Upper lobe of left lung (tissue), 6 donors: ENCODE measurements around the gene GTF2F1. TPM values are rescaled to one million over a fixed set of nuclear protein-coding genes. Genes with fewer than 3 reads are reported as not detected.

Experiments used
- ATAC-seq, 2 donors: fragments of 200-7000 bp; cut with Tn5 transposase; one replicate each; pipeline ENCODE4 v1.9.1; 2022; ENCODE audit warnings: mild to moderate bottlenecking in 2 of 2, moderate library complexity in 2 of 2; ENCODE audit not compliant: low FRiP score in 2 of 2
- DNase-seq, 2 donors: peaks; one replicate each; pipeline ENCODE4 v3.0.0-alpha.2; 2019 to 2020
- H3K27ac ChIP-seq, 4 donors: fragments of 200-600 bp; sonication (generic); one replicate each; pipeline ENCODE4 v1.5.1; 2016 to 2019
- H3K27me3 ChIP-seq, 4 donors: fragments of 200-600 bp; sonication (generic); one replicate each; pipeline ENCODE4 v1.5.1; 2017 to 2019
- H3K36me3 ChIP-seq, 4 donors: fragments of 200-600 bp; sonication (generic); one replicate each; pipeline ENCODE4 v1.5.1; 2016 to 2019
- H3K4me1 ChIP-seq, 4 donors: fragments of 200-600 bp; sonication (generic); one replicate each; pipeline ENCODE4 v1.5.1; 2018 to 2019
- H3K4me3 ChIP-seq, 4 donors: fragments of 200-600 bp; sonication (generic); one replicate each; pipeline ENCODE4 v1.5.1; 2017 to 2019; ENCODE audit warnings: mild to moderate bottlenecking in 2 of 4, moderate library complexity in 1 of 4
- H3K9me3 ChIP-seq, 4 donors: fragments of 200-600 bp; sonication (generic); one replicate each; pipeline ENCODE4 v1.5.1; 2018 to 2019
- EP300 ChIP-seq, 4 donors: sonication (generic); formaldehyde crosslinking; IDR thresholded peaks; one replicate each; pipeline ENCODE4 v1.5.1; 2017; ENCODE audit warnings: antibody characterized with exemption in 4 of 4, control low read depth in 2 of 4
- POLR2A ChIP-seq, 4 donors: fragments of 450-650 bp; IDR thresholded peaks; one replicate each; pipeline ENCODE4 v1.5.1; 2016 to 2017; ENCODE audit warnings: antibody characterized with exemption in 4 of 4, mild to moderate bottlenecking in 2 of 4
- POLR2AphosphoS5 ChIP-seq, 2 donors: sonication (generic); formaldehyde crosslinking; IDR thresholded peaks; one replicate each; pipeline ENCODE4 v1.5.1; 2017; ENCODE audit warnings: antibody characterized with exemption in 2 of 2
- WGBS, 2 donors: methylation state at CpG; one replicate each; pipeline ENCODE4 v1.1.5; 2017 to 2018; 5-methylcytosine and 5-hydroxymethylcytosine counted together
- total RNA-seq, 6 donors: library from RNA; depleted of rRNA in 4 of 6; stranded (reverse); fragments of >200 nt in 4 of 6; gene quantifications; one replicate each; pipeline versions ENCODE4 v1.1.0 to v1.2.1, GENCODE V29; 2016 to 2021
- TF ChIP-seq, protein P1 (sequence below), 6 experiments: fragments of 450-650 bp in 4 of 6; fragments of 200-600 bp in 2 of 6; sonication (generic) in 2 of 6; IDR thresholded peaks; one replicate each; pipeline ENCODE4 v1.5.1; 2016 to 2019; ENCODE audit warnings: antibody characterized with exemption in 6 of 6
- donor health status: DM: no; HTN: no; CAD: no; lungs with moderate emphysema.
- donor health status: DM: no; HTN: yes; CAD: no; lungs with severe emphysema.

GTF2F1 gene, protein sequence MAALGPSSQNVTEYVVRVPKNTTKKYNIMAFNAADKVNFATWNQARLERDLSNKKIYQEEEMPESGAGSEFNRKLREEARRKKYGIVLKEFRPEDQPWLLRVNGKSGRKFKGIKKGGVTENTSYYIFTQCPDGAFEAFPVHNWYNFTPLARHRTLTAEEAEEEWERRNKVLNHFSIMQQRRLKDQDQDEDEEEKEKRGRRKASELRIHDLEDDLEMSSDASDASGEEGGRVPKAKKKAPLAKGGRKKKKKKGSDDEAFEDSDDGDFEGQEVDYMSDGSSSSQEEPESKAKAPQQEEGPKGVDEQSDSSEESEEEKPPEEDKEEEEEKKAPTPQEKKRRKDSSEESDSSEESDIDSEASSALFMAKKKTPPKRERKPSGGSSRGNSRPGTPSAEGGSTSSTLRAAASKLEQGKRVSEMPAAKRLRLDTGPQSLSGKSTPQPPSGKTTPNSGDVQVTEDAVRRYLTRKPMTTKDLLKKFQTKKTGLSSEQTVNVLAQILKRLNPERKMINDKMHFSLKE
- 10 to 100 TPM; 40.3 to 76.6 (median 51.0) TPM for total RNA-seq

GRCh38 chr19:6393074-6393982 is at the start of gene GTF2F1:
Gene GTF2F1 (minus strand): TSS chr19:6393164. CDS start chr19:6392995, 169 bp downstream.
- peak; percentile 43 to 63 for TF ChIP-seq POLR2AphosphoS5 (IDR thresholded peaks at IDR 0.05)
- TF ChIP-seq POLR2A (IDR thresholded peaks at IDR 0.05): peak in 2 of 4 donors; percentile 34 to 44
- TF ChIP-seq EP300 (IDR thresholded peaks at IDR 0.05): peak in 1 of 4 donors; percentile 23
- TF ChIP-seq, protein P1, sequence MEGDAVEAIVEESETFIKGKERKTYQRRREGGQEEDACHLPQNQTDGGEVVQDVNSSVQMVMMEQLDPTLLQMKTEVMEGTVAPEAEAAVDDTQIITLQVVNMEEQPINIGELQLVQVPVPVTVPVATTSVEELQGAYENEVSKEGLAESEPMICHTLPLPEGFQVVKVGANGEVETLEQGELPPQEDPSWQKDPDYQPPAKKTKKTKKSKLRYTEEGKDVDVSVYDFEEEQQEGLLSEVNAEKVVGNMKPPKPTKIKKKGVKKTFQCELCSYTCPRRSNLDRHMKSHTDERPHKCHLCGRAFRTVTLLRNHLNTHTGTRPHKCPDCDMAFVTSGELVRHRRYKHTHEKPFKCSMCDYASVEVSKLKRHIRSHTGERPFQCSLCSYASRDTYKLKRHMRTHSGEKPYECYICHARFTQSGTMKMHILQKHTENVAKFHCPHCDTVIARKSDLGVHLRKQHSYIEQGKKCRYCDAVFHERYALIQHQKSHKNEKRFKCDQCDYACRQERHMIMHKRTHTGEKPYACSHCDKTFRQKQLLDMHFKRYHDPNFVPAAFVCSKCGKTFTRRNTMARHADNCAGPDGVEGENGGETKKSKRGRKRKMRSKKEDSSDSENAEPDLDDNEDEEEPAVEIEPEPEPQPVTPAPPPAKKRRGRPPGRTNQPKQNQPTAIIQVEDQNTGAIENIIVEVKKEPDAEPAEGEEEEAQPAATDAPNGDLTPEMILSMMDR (IDR thresholded peaks at IDR 0.05): peak in 2 of 6 experiments; percentile 5 to 29
- peak within 1 kb of the TSS; percentile 90 to 97 (median 94) for H3K27ac ChIP-seq
- H3K36me3 ChIP-seq: peaks cover 15 to 30% (median 21%) of the 10 kb centered on the region in 4 donors
- H3K27me3 ChIP-seq: no peaks in the 10 kb centered on the region
- WGBS, 2 donors: 0 to 1% methylated on average over 11 to 56 of the region's 69 CpGs
- ATAC-seq: peak; percentile 93 to 96
- H3K9me3 ChIP-seq: no peaks in the 10 kb centered on the region
- H3K4me3 ChIP-seq: peak within 1 kb of the TSS; percentile 60 to 92 (median 74)
- peaks cover 8 to 27% (median 11%) of the 10 kb centered on the region in 4 donors for H3K4me1 ChIP-seq
- DNase-seq: peak; percentile 94 to 96

GRCh38 chr19:6442087-6442688 is 49.2 kb upstream of the GTF2F1 start:
- Histone ChIP-seq H3K4me1 (no peaks in the 10 kb centered on the region), H3K4me3 (no peak overlapping the region), H3K27me3 (no peaks in the 10 kb centered on the region), H3K9me3 (no peaks in the 10 kb centered on the region), H3K27ac (no peak overlapping the region), H3K36me3 (peaks cover 0 to 6% (median 1%) of the 10 kb centered on the region in 4 donors)
- ATAC-seq: no peak
- no peak for TF ChIP-seq POLR2A (IDR thresholded peaks at IDR 0.05)
- TF ChIP-seq POLR2AphosphoS5 (IDR thresholded peaks at IDR 0.05): no peak
- TF ChIP-seq EP300 (IDR thresholded peaks at IDR 0.05): no peak
- TF ChIP-seq, protein P1 (IDR thresholded peaks at IDR 0.05): no peak
- 89 to 91% methylated on average over 9 to 13 of the region's 13 CpGs for WGBS, 2 donors
- no peak for DNase-seq

DNA sequence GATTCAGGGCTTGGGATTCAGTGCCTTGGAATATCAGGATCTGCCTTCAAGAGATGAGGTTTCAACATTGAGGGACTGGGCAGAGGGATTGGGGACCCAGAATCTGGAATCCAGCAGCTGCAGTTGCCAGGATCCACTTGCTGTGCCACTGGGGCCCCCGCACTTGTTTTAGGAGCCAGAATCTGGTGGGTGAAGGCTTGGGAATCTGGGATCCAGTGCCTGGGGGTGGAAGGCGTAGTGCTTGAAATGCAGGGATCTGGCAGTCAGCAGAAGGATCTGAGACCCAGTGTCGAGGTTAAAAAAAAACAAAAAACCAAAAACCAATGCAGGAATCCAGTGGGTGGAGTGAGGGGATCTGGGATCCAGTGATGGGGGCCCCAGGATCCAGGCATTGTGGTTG is 47.9 kb upstream of the GTF2F1 start:
- H3K27me3 ChIP-seq: no peaks in the 10 kb centered on the region
- H3K27ac ChIP-seq: no peak overlapping the region
- TF ChIP-seq EP300 (IDR thresholded peaks at IDR 0.05) (no peak), POLR2AphosphoS5 (IDR thresholded peaks at IDR 0.05) (no peak), POLR2A (IDR thresholded peaks at IDR 0.05) (no peak)
- TF ChIP-seq, protein P1 (IDR thresholded peaks at IDR 0.05): no peak
- H3K9me3 ChIP-seq: no peaks in the 10 kb centered on the region
- no peaks in the 10 kb centered on the region for H3K4me1 ChIP-seq
- ATAC-seq: no peak
- DNase-seq: no peak
- H3K4me3 ChIP-seq: no peak overlapping the region
- WGBS, 2 donors: 85 to 92% methylated on average over 3 of the region's 3 CpGs
- H3K36me3 ChIP-seq: no peaks in the 10 kb centered on the region

GRCh38 chr19:6439743-6440142 is 46.8 kb upstream of the GTF2F1 start:
- ATAC-seq (no peak), DNase-seq (no peak)
- no peak overlapping the region for H3K27ac ChIP-seq
- WGBS, 2 donors: 89 to 90% methylated on average over 4 of the region's 4 CpGs
- no peaks in the 10 kb centered on the region for H3K36me3 ChIP-seq
- H3K4me3 ChIP-seq: no peak overlapping the region
- no peaks in the 10 kb centered on the region for H3K27me3 ChIP-seq
- H3K4me1 ChIP-seq: no peaks in the 10 kb centered on the region
- no peaks in the 10 kb centered on the region for H3K9me3 ChIP-seq
- TF ChIP-seq, protein P1 (IDR thresholded peaks at IDR 0.05): no peak
- TF ChIP-seq POLR2AphosphoS5 (IDR thresholded peaks at IDR 0.05): no peak
- no peak for TF ChIP-seq POLR2A (IDR thresholded peaks at IDR 0.05)
- no peak for TF ChIP-seq EP300 (IDR thresholded peaks at IDR 0.05)
